Measurements from ENCODE around the gene ERG28. TPM values are rescaled to one million over a fixed set of nuclear protein-coding genes. Genes with fewer than 3 reads are reported as not detected.

ERG28 gene
- total RNA-seq, 1 experiment from 2014 or later = 18.4 TPM

- Histone ChIP-seq H4K20me1 (ENCODE audit: insufficient read depth) (no peaks in the 10 kb centered on the region), H3K4me1 (ENCODE audit: control insufficient read depth in 1 of 2, insufficient read depth in 2 of 2, low read length in 2 of 2) (no peaks in the 10 kb centered on the region), H3K4me2 (ENCODE audit: low read length) (no peak overlapping the region), H2AFZ (ENCODE audit: low read depth, low read length, poor library complexity, severe bottlenecking) (no peak overlapping the region), H3K9ac (ENCODE audit: low read length) (no peak overlapping the region), H3K36me3 (ENCODE audit: control insufficient read depth in 1 of 2, insufficient read depth in 2 of 2, low read length in 2 of 2) (peaks cover 3 to 14% of the 10 kb centered on the region in 2 experiments; a peak in 3 of 4 replicates), H3K9me2 (ENCODE audit: insufficient read depth) (no peaks in the 10 kb centered on the region), H3K9me3 (ENCODE audit: control insufficient read depth in 1 of 2, insufficient read depth in 1 of 2, low read depth in 1 of 2, low read length in 2 of 2) (no peaks in the 10 kb centered on the region), H3K4me3 (replicated peaks in 1 of 2; ENCODE audit: low read depth in 1 of 2, low read length in 2 of 2) (no peak overlapping the region), H3K27ac (ENCODE audit: low read depth, low read length) (no peak overlapping the region), H3K27me3 (ENCODE audit: insufficient read depth, low read length) (no peaks in the 10 kb centered on the region), H3K79me2 (ENCODE audit: insufficient read depth, low read length) (peaks cover 13% of the 10 kb centered on the region)
- RAD21 ChIA-PET (ENCODE audit: low non-redundant PET in 1 of 2, low total read pairs in 2 of 2, uncharacterized antibody in 2 of 2, unreplicated experiment in 2 of 2) = no interaction called here
- POLR2A ChIA-PET = no interaction called here
- no peak for DNase-seq (ENCODE audit: low read depth, low spot score)
- TF ChIP-seq EGR1 (IDR thresholded peaks at IDR 0.05; ENCODE audit: low read depth) = no peak
- no peak for TF ChIP-seq ZFX (IDR thresholded peaks at IDR 0.05)
- TF ChIP-seq EZH2 (IDR thresholded peaks at IDR 0.05) = no peak
- TF ChIP-seq POLR2A (IDR thresholded peaks at IDR 0.05; ENCODE audit: borderline replicate concordance, extremely low read depth, insufficient read depth, insufficient read length) = no peak
- no peak for TF ChIP-seq TCF7L2 (IDR thresholded peaks at IDR 0.05; ENCODE audit: borderline replicate concordance, extremely low read depth, insufficient read depth, insufficient read length)
- no peak for TF ChIP-seq SIN3A (IDR thresholded peaks at IDR 0.05; ENCODE audit: low read depth)
- no peak for TF ChIP-seq CBX3 (IDR thresholded peaks at IDR 0.05; ENCODE audit: low read depth)
- TF ChIP-seq REST (IDR thresholded peaks at IDR 0.05; ENCODE audit: low read depth) = no peak
- TF ChIP-seq ZNF274 (IDR thresholded peaks at IDR 0.05; ENCODE audit: low read depth, low read length) = no peak
- no peak for TF ChIP-seq CEBPB (IDR thresholded peaks at IDR 0.05; ENCODE audit: low read depth)
- TF ChIP-seq SRF (IDR thresholded peaks at IDR 0.05; ENCODE audit: low read depth) = no peak
- TF ChIP-seq ELF1 (IDR thresholded peaks at IDR 0.05; ENCODE audit: borderline replicate concordance, low read depth) = no peak
- no peak for TF ChIP-seq JUND (IDR thresholded peaks at IDR 0.05)
- TF ChIP-seq CTCF (IDR thresholded peaks at IDR 0.05 in 2 of 3, conservative IDR thresholded peaks at IDR 0.05 in 1 of 3; ENCODE audit: borderline replicate concordance in 1 of 3, insufficient read depth in 1 of 3, low read depth in 2 of 3, low read length in 2 of 3) = no peak
- no peak for TF ChIP-seq YY1 (IDR thresholded peaks at IDR 0.05; ENCODE audit: extremely low read depth, insufficient replicate concordance, low read depth, low read length)
- no peak for ATAC-seq
- intact Hi-C loops (cut with micrococcal nuclease) = no loop called here
- CTCF ChIA-PET = interaction anchor here (0.9 kb wide), 1 partner anchor 211 kb away, joined by 4 read pairs; no protein-coding TSS in a partner anchor
- BruUV-seq (replicated peaks) = no TSS peak
These were observed 12.8 kb upstream of the ERG28 start for GRCh38 chr14:75673345-75674035.
